ENCODE measurements around the gene FAM228B. TPM values are rescaled to one million over a fixed set of nuclear protein-coding genes. Genes with fewer than 3 reads are reported as not detected.

The FAM228B gene
- total and polyA plus RNA-seq, 9 of the 15 experiments (the other 6 are each of a cell fraction or from before 2014, with no cell fraction given) = 1.1 to 3.7 (median 2.6) TPM

DNA sequence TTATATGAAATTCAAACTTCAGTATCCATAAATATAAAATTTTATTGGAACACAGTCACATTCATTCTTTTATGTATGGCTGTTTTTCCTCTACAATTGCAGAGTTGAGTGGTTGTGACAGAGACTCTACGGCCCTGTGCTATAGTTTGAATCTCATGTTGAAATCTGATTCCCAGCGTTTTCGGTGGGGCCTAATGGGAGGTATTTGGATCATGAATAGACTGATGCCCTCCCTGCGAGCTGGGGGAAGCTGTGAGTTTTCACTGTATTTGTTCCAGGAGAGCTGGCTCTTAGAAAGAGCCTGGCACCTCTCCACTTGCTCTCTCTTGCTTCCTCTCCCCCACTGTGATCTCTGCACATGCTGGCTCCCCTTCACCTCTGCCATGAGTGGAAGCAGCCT lies 1.8 kb upstream of the FAM228B start:
- no peak overlapping the region for H3K27ac ChIP-seq (ENCODE audit: extremely low read depth, low read depth, low read length)
- intact Hi-C loops (cut with micrococcal nuclease) = no loop called here
- no peaks in the 10 kb centered on the region for H3K27me3 ChIP-seq (ENCODE audit: control insufficient read depth in 2 of 2, insufficient read depth in 2 of 2, low read length in 2 of 2)
- FAIRE-seq (no peak), ATAC-seq (no peak), DNase-seq (ENCODE audit: extremely low read depth in 1 of 4, low spot score in 3 of 4) (no peak)
- ChIA-PET POLR2A (interaction anchor here (1.1 to 2.5 kb wide), 3 partner anchors 10 to 74 kb away, joined by 4 to 25 read pairs (median 7); no protein-coding TSS in a partner anchor), CTCF (ENCODE audit: low intra/inter-chr PET ratio) (no interaction called here)
- no peak overlapping the region for H3K9ac ChIP-seq (ENCODE audit: insufficient read depth in 1 of 2, low read depth in 2 of 2, low read length in 2 of 2)
- no peak overlapping the region for H2AFZ ChIP-seq (ENCODE audit: low read depth, low read length)
- no peaks in the 10 kb centered on the region for H3K9me1 ChIP-seq (ENCODE audit: control insufficient read depth, insufficient read depth, low read length)
- H3K36me3 ChIP-seq (ENCODE audit: control insufficient read depth, insufficient read depth, low read length) = no peaks in the 10 kb centered on the region
- no peak overlapping the region for H3K4me2 ChIP-seq (ENCODE audit: insufficient read depth, low read length)
- no peaks in the 10 kb centered on the region for H3K9me3 ChIP-seq (replicated peaks; ENCODE audit: control insufficient read depth, insufficient read depth, low read depth, low read length)
- in situ Hi-C loops (cut with MboI) = no loop called here
- H3K4me3 ChIP-seq = no peak overlapping the region
- peaks cover 3 to 11% of the 10 kb centered on the region in 2 experiments; a peak in 3 of 5 replicates for H3K4me1 ChIP-seq (replicated peaks in 1 of 2; ENCODE audit: control insufficient read depth in 2 of 2, insufficient read depth in 2 of 2, low read length in 2 of 2)
- TF ChIP-seq, protein P1, sequence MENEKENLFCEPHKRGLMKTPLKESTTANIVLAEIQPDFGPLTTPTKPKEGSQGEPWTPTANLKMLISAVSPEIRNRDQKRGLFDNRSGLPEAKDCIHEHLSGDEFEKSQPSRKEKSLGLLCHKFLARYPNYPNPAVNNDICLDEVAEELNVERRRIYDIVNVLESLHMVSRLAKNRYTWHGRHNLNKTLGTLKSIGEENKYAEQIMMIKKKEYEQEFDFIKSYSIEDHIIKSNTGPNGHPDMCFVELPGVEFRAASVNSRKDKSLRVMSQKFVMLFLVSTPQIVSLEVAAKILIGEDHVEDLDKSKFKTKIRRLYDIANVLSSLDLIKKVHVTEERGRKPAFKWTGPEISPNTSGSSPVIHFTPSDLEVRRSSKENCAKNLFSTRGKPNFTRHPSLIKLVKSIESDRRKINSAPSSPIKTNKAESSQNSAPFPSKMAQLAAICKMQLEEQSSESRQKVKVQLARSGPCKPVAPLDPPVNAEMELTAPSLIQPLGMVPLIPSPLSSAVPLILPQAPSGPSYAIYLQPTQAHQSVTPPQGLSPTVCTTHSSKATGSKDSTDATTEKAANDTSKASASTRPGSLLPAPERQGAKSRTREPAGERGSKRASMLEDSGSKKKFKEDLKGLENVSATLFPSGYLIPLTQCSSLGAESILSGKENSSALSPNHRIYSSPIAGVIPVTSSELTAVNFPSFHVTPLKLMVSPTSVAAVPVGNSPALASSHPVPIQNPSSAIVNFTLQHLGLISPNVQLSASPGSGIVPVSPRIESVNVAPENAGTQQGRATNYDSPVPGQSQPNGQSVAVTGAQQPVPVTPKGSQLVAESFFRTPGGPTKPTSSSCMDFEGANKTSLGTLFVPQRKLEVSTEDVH (IDR thresholded peaks at IDR 0.05; ENCODE audit: low read depth, partially characterized antibody) = no peak
- no peak for TF ChIP-seq PYGO2 (tag; IDR thresholded peaks at IDR 0.05)
- TF ChIP-seq, protein P2, sequence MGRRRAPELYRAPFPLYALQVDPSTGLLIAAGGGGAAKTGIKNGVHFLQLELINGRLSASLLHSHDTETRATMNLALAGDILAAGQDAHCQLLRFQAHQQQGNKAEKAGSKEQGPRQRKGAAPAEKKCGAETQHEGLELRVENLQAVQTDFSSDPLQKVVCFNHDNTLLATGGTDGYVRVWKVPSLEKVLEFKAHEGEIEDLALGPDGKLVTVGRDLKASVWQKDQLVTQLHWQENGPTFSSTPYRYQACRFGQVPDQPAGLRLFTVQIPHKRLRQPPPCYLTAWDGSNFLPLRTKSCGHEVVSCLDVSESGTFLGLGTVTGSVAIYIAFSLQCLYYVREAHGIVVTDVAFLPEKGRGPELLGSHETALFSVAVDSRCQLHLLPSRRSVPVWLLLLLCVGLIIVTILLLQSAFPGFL (CRISPR knock-in tag; IDR thresholded peaks at IDR 0.05) = no peak
- peaks cover 6% of the 10 kb centered on the region; the same call in 1 of the 3 replicates for H3K79me2 ChIP-seq (ENCODE audit: control insufficient read depth, insufficient read depth, low read length)
- H4K20me1 ChIP-seq (replicated peaks; ENCODE audit: control insufficient read depth, insufficient read depth, low read length) = no peaks in the 10 kb centered on the region
- WGBS (ENCODE audit: insufficient coverage, low coverage, missing lambda C conversion rate) = 80% methylated on average over 4 of the region's 4 CpGs
- no TSS peak for BruUV-seq (replicated peaks)
